LNCaP clone FGC (cell line): ENCODE measurements around the gene PIP5K1B.

ENCODE experiments used
- DNase-seq: peaks from one replicate; pipeline ENCODE4 v3.0.0-alpha.2; 2011; ENCODE audit warnings: low read depth
- H3K4me3 ChIP-seq: 2 replicates; pipeline ENCODE4 v1.5.1; 2011; ENCODE audit warnings: mild to moderate bottlenecking, low read depth, low read length, control low read depth
- TF ChIP-seq, protein P1 (sequence below): IDR thresholded peaks from 2 replicates; pipeline ENCODE4 v1.5.1; 2012; ENCODE audit warnings: mild to moderate bottlenecking; ENCODE audit not compliant: control insufficient read depth, insufficient read depth; ENCODE audit errors: extremely low read depth

Gene PIP5K1B

DNA sequence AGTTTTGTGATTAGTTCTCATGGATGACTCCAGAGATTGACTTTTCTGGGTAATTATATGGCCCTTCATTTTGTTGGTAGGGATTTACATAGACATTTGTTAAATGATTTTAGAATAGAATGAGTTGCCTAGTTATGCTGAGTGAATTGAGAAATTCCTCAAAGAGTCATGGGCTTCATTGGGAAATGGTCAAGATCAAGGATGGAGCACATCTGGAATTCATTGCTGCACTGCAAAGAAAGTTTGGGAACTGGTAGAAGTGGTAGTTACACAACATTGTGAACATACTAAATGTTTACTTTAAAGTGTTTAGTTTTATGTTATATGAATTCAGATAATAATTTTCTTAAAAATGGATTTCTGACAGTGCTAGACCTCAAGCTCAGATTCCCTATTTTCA lies 46.5 kb downstream of the PIP5K1B start:
- H3K4me3 ChIP-seq = no peak overlapping the region
- TF ChIP-seq, protein P1, sequence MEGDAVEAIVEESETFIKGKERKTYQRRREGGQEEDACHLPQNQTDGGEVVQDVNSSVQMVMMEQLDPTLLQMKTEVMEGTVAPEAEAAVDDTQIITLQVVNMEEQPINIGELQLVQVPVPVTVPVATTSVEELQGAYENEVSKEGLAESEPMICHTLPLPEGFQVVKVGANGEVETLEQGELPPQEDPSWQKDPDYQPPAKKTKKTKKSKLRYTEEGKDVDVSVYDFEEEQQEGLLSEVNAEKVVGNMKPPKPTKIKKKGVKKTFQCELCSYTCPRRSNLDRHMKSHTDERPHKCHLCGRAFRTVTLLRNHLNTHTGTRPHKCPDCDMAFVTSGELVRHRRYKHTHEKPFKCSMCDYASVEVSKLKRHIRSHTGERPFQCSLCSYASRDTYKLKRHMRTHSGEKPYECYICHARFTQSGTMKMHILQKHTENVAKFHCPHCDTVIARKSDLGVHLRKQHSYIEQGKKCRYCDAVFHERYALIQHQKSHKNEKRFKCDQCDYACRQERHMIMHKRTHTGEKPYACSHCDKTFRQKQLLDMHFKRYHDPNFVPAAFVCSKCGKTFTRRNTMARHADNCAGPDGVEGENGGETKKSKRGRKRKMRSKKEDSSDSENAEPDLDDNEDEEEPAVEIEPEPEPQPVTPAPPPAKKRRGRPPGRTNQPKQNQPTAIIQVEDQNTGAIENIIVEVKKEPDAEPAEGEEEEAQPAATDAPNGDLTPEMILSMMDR = no peak
- no peak for DNase-seq

DNA sequence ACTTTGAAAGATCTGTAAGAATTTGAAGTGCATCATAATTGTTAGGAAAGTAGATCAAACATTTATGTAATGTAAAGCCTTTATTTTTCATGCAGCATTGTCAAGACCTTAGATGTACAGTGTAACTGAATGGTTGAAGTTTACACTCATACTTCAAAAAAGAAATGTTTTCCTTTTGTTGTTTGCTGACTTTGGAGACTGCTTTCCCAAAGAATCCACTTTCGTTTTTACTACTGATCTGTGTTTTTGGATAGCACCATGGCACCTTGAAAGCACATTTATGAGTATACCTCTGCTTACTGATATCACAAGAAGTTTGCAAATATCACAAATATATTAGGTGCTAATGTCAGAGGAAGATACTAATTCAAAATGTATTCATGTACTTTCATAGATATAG lies 50.0 kb downstream of the PIP5K1B start:
- TF ChIP-seq, protein P1 = no peak
- no peak overlapping the region for H3K4me3 ChIP-seq
- DNase-seq = no peak

DNA sequence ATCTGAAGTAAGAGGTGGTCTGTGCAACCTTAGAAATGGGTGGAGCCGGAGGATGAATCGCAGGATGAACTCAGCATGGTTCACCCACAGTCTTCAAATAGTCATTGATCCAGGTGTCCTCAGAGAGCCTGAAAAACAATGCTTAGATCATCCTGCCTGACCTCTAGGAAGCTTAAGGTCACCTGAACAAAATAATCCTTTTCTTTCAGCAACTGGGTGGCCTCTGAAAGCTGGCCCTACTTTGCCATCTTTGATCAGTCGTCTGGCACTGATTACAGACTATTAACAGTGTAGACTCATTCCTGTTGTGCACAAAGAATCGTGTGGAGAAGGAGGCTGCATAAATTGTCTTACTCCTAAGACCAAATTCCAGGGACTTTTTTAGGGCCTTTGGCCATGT lies 50.7 kb downstream of the PIP5K1B start:
- no peak for DNase-seq
- TF ChIP-seq, protein P1 = no peak
- no peak overlapping the region for H3K4me3 ChIP-seq

DNA sequence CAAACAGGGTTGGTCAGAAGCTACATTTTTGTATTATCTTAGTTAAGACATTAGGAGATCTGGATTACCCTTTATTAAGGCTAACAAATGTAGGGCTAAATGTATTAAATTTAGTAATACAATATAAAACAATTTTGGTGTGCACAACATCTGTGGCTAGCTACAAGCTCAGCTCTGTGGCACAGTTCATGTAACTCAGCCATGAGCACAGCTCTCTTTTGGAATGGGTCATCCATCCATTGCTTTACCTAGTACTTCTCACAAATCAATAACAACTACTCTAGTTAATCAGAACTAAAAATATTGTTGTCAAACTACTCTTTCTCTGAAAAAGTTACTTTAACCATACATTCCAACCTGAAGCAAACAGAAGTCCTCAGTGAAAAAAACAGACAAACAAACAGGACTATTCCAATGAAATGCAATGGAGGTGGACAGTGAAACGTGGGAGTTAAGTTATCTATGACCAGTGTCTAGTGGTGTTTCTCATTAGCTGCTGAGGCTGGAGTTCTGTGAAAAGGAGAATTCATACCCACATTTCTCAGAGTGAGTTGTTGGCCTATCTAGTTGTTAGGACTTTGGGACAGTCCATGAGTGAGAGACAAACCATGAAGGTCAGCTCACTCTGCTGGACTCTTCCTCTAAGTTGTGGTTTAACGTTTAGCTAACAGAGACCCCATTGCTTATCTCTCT lies 55.1 kb downstream of the PIP5K1B start:
- no peak for DNase-seq
- TF ChIP-seq, protein P1 = no peak

DNA sequence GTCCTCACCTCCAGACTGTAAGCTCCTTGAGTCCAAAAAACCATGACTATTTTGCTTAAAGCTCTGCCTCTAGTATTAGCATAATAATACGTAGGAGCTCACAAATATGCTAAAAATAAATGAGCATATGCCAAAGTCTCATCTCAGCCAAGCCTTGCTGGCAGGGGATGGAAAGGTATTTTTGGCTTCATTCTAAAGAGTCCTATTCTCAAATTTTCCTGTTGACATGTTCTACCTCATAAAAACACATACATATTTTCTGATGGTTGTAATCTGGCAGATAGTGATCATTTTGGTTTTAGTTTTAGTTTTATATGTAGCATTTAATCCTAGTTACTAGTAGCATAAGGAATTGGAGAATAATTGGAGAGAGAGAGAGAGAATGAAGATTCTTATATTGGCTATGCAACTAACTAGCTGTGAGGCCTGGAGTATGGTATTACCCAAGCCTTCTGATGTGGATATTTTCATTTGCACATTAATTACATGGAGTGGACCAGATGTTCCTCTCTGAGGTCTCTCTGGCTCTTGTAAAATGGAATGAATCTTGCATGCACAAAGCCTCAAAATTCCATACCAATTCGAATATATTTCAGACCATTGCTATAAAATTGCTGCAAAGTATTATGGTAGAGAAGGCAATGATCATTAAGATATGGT lies 55.8 kb downstream of the PIP5K1B start:
- no peak for DNase-seq
- TF ChIP-seq, protein P1 = no peak
- H3K4me3 ChIP-seq = no peak overlapping the region

More for the DNA sequence above, 55.1 kb downstream of the PIP5K1B start:
- no peak overlapping the region for H3K4me3 ChIP-seq

DNA sequence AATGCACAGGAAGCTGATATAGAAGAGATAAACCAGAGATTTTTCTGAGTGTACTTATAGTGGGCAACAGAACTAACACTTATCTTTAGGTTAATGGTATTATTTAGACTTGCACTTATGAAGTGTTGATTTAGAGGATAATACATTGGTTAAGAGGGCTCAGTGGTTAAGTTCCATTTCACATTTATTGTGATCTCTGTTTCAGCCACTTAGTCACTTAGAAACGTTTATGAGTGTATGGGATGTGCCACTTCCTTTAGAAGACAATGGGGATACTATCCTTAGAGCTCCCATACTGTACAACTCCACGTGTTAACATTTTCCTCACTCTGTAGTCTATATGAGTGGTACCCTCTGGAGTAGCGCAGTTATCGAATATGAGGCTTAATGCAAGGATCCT lies 57.5 kb downstream of the PIP5K1B start:
- H3K4me3 ChIP-seq = no peak overlapping the region
- DNase-seq = no peak
- TF ChIP-seq, protein P1 = no peak
